Transverse colon (tissue), 4 donors: Measurements from ENCODE around the gene MCTP2.

Experiments used
- POLR2A ChIP-seq: fragments of 450-650 bp; IDR thresholded peaks from one replicate; pipeline ENCODE4 v1.6.1; 2016; ENCODE audit warnings: antibody characterized with exemption, mild to moderate bottlenecking, moderate library complexity
- POLR2AphosphoS5 ChIP-seq, 3 donors: sonication (generic); formaldehyde crosslinking; IDR thresholded peaks; one replicate each; pipeline ENCODE4 v1.6.1; 2016; ENCODE audit warnings: antibody characterized with exemption in 3 of 3
- TF ChIP-seq, protein P1 (sequence below), 5 experiments: fragments of 200-600 bp in 3 of 5; fragments of 450-650 bp in 2 of 5; sonication (generic) in 3 of 5; IDR thresholded peaks; 1 replicate in 2 of 5; 2 replicates in 3 of 5; pipeline ENCODE4 v1.5.1; 2016 to 2017; ENCODE audit warnings: antibody characterized with exemption in 5 of 5, inconsistent platforms in 3 of 5, mild to moderate bottlenecking in 2 of 5, moderate library complexity in 1 of 5

DNA sequence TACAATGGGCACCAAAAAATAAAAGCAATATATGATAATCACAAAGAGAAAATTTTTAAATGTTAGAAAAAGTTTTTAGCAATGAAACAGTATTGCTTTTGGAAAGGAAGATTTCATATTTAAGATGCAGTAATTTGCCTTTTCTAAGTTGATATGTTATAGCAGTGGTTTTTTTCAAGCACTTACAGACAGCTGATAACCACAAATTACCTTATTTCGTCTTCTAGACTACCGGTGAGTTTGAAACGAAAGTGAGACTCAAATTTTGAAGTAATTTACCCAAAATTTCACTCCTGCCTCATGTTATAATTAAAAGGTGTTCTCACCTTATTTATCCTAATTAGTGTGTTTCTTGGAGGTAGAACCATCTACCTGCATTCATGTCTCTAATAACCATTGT is 207.8 kb downstream of the MCTP2 start:
- TF ChIP-seq POLR2A = no peak
- TF ChIP-seq, protein P1, sequence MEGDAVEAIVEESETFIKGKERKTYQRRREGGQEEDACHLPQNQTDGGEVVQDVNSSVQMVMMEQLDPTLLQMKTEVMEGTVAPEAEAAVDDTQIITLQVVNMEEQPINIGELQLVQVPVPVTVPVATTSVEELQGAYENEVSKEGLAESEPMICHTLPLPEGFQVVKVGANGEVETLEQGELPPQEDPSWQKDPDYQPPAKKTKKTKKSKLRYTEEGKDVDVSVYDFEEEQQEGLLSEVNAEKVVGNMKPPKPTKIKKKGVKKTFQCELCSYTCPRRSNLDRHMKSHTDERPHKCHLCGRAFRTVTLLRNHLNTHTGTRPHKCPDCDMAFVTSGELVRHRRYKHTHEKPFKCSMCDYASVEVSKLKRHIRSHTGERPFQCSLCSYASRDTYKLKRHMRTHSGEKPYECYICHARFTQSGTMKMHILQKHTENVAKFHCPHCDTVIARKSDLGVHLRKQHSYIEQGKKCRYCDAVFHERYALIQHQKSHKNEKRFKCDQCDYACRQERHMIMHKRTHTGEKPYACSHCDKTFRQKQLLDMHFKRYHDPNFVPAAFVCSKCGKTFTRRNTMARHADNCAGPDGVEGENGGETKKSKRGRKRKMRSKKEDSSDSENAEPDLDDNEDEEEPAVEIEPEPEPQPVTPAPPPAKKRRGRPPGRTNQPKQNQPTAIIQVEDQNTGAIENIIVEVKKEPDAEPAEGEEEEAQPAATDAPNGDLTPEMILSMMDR (IDR thresholded peaks at IDR 0.05) = no peak
- no peak for TF ChIP-seq POLR2AphosphoS5 (IDR thresholded peaks at IDR 0.05)
